Left hindlimb (tissue), 1 donor: ENCODE data around the gene PAFAH2.
"Not testable (repeated sequence)": the region's sequence is repeated elsewhere in the genome, so short reads cannot be mapped to it uniquely, and the experiment has no call there.

Experiments
- DNase-seq: peaks from one replicate; pipeline ENCODE4 v3.0.0-alpha.2; 2018

PAFAH2 gene

DNA sequence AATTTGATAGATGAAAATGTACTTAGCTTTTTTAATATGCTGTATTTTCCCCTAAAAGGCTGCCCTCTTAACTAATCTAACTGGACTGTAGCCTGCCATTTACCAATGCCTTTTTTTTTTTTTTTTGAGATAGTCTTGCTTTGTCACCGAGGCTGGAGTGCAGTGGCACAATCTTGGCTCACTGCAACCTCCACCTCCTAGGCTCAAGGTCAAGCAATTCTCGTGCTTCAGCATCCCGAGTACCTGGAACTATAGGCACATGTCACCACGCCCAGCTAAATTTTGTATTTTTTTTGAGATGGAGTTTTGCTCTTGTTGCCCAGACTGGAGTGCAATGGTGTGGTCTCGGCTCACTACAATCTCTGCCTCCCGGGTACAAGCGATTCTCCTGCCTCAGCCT, 18.7 kb downstream of the PAFAH2 start:
- DNase-seq = no peak

DNA sequence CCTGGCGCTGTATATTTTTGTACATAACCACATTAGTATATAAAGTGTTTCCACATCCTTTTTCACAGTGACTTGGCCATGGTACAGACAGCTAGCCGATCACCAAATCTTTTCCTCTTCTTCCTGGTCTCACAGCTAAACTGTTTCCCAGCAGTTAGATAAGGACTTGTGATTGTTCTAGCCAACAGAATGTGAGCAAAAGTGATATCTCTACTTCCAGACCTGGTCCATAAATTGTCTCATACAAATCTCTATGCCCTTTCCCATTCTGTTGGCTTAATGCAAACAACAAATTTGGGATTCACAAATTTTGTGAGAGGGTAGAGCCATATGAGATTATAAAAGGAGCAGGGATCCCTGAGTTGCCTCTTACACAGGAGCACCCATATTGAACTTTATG, 19.5 kb downstream of the PAFAH2 start:
- DNase-seq = no peak

DNA sequence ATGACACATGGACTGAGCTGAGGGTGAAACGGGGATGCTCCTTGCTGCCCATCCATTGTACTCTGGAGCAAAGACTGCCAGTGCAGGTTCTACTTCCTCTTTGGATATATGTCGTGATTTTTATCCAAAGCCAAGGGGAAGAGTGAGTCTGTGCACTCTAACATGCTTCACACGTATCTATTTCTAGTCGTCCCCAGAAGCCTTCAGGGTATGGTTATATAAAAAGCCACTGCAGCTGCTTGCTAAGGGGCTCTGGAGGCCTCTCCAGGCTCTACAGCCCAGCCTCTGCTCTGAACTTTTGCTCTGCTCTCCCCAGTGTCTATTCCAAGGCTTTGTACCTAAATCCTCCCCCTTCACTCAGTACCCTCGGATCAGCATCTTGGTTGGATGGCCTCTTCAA, 20.1 kb downstream of the PAFAH2 start:
- DNase-seq = no peak

DNA sequence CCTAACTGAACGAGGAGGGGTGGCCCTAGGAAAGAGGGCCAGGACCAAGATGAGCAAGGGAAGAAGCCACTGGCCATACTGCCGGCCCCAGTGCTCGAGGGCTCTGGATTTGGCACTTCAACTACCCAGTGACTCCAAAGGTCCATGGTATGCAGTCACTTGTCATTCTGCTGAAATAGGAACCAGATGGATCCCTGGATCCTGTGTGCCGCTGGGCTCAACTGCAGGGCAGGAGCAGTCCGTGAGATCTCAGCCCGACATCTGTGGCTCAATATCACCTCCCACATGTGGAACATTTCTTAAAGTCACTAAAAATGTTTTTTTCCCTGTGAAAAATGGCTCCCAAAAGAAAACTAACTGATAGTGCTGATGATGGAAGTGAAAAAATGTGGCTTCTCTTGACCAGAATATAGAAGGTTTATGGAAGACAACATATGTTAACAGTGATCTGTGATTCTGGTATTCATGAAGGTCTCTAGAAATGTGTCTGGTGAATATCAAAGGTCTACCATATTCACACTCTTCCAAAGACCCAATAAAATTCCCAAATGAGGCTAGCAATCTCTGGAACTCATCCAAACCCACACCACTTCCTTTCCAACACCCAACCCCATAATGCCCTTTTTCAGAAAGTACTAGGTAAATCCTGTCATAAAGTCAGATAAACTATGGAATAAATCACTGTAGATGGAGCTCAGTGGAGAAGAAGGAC, 24.1 kb downstream of the PAFAH2 start:
- DNase-seq = no peak

DNA sequence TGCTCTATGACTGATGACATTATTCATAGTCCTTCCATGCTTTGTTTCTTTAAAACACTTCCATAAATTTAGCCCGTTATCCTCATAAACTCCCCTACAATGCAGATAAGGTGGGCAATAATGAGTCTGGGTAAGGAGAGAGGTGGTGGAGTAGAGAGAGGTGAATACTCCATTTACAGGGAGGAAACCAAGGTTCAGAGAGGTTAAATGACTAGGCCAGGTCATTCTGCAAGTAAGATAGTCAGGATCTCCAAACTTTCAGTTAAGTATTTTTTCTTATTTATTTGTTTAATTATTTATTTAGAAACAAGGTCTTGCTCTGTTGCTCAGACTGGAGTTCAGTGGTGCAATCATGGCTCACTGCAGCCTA, 26.1 kb downstream of the PAFAH2 start:
- DNase-seq = no peak

DNA sequence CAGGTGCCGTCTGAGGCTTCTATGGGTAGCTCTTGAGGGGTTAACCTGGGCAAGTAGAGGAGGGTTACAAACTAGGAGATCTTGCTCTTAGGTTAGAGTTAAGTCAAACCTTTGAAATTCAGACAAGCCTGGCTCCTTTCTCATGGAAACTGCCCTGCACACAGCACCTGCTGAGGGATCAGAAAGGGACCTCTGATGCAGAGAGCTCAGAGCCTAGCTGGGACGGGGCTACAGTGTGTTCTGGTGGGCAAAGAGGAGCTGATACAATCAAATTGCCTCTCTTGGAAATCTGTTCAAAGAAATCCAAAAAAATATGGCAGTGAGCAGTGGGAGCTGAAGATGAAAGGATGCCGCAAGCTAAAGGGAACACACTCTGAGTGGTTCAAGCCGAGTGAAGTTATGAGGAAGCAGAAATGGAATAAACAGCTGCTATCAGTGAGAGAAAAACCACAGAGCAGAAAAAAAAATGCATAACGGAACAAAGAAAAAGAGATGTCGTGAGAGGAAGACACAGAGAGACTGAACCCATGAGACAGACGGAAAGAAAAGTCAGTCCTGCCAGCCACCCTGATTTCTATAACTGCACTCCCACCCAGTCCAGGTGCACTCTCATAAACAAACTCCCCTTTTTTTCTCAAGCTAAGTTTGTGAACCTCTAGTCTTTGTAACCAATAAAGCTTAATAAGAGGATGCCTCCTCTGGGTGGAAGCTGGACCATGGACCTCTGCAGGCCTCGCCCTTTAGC, 26.6 kb downstream of the PAFAH2 start:
- DNase-seq = no peak

DNA sequence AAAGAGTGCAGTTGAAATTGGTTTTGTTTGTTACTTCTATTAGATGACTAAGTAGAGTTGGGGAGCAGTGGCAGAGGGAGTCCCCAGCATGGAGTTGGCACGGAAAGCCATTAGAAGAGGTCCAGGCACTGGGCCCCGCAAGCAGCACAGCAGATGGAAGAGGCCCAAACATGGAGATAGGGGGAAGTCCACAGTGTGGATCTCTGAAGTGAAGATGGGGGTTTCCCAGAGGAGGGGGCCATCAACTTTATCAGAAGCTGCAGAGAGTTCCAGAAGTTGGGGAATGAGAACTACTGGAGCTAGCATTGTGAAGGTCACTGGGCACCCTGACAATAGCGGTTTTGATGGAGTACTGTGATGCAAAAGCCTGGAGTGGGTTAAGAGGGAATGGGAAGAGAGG, 30.6 kb downstream of the PAFAH2 start:
- DNase-seq = no peak

DNA sequence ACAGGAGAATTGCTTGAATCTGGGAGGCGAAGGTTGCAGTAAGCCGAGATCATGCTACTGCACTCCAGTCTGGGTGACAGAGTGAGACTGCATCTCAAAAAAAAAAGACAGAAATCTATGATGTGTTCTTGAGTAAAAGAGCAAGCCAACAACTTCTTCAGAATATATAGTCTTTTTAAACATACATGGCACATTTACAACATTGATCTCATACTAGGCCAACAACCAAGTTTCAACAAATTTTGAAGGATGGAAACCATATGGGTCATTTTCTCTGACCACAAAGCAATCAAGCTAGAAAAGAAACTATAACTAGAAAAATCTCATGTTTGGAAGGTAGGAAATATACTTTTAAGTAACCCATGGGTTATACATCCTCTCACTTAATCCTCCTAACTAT, 38.3 kb downstream of the PAFAH2 start:
- DNase-seq = no peak

DNA sequence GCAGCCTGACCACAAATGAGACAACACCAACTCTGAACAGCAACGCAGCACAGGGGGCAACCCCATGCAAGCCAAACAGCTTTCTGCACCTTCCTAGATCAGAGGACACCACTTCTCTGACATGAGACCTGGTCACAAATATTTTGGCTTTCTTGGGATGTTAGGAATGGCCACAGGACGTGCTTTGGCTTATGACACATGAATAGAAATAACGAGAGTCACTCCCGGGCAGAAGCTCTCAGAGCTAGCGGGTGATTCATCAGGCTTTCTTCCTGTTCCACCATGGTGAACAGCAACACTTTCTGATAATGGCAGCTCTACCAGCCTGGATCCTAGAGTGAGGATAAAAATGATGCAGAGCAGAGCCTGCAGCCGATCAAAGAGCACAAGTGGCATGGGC, 39.4 kb downstream of the PAFAH2 start:
- DNase-seq = no peak

DNA sequence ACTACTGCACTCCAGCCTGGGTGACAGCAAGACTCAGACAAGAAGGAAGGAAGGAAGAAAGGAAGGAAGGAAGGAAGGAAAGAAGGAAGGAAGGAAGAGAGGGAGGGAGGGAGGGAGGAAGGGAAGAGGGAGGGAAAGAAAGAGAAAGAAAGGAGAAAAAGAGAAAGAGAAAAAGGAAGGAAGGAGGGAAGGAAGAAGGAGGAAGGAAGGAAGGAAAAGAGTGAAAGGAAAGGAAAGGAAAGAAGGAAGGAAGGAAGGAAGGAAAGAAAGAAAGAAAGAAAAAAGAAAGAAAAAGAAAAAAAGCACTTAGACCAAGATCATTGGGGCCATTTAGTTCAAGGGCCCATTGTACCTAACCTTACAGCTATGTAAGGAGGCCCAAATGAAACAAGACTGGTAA, 42.3 kb downstream of the PAFAH2 start:
- DNase-seq = no peak

DNA sequence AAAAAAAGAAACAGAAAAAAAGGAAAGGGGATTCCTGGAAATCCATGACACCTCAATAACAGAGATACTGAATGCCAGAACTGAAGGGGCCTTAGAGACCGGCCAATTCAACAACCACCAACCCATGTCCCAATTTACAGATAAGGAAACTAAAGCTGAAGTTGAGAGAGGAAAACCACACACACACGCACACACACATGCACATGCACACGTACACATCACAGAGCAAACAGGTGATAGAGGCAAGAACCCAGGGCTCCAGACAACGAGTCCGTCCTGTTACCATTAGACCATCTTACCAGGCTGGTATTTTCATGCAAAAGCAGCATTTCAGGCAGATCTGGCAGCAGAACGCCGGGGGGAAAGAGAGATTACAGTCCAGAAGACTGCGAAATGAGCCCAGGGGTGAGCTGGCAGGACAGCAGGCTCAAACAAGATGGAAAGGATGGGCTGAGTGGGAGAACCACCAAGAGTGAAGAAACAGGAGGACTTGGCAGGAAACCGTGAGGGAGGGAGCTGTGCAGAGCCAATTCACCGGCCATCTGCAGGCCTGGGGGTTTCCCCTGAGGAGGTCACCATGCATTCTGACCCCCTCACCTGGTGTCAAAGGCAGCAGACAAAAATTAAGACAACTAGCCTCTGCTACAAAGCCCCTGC, 43.5 kb downstream of the PAFAH2 start:
- DNase-seq = peak; percentile 34

DNA sequence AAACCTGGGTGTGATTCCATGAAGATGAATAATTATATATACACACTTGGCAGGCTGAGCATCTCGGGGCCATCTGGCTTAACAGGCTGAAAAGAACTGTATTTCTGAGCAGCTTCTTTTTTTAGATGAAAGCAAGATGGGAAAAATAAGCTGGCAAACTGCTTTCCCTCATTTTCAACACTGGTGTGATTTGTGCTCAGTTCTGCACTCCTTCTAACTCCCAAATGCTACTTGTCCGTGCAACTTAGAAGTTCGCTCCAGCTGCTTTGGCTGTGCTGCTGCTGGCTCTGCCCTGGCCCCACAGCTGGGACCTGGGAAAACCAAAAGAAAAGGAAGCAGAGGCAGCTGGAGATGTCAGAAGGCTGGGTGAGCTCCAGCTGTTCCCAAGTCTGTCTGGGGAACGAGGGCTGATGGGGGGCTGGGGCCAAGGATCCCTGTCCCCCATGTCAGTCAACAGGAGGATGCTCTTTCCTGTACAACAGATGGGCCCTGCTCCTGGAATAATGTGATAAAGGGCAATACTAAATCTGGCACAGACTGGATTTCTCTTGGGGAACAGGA, 44.9 kb downstream of the PAFAH2 start:
- peak; percentile 93 for DNase-seq

DNA sequence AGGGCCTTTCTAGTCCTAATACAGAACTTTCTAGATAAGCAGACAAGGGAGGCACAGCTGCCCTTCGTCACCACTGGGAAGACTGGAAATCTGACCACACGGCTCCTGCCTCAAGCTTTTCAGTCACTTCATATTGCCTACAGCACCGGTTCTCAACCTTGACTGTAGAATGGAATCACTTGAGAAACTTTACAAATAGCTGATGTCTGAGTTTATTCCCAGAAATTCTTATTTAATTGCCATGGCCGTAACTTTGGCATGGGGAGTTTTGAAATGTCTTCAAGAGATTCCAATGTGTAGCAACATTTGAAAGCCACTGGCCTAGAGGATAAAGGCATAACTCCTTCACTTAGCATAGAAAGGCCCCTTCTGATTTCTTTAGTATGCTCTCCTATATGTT, 49.2 kb downstream of the PAFAH2 start:
- no peak for DNase-seq

DNA sequence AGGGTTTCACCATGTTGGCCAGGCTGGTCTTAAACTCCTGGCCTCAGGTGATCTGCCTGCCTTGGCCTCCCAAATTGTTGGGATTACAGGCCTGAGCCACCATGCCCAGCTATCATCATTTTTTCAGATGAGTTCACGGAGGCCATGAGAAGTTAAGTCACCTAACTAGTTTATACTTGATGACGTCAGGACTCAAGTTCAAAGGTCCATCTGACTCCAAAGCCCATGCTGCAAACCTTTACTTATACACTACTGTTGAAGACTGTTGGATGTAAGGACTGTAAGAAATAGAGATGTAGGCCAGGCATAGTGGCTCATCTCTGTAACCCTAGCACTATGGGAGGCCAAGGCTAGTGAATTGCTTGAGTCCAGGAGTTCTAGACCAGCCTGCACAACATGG, 50.8 kb downstream of the PAFAH2 start:
- DNase-seq = no peak

DNA sequence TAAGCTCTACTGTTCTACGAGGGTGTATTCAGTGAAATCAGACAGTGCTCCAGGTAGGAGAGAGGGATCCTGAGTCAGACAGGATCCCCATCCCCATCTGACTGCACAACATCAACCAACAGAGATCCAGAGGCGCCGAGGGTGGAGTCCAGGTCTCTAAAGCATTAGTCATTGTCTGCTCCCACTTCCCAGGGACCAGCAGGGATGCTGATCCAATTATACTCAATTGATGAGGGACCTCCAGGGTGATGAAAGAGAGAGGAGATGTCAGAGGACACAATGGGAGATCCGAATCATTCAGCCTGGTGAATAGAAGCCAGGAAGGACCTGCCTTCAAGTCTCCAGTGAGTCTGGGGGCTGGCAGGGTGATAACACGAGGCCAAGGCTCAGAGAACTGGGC, 52.1 kb downstream of the PAFAH2 start:
- DNase-seq = no peak

DNA sequence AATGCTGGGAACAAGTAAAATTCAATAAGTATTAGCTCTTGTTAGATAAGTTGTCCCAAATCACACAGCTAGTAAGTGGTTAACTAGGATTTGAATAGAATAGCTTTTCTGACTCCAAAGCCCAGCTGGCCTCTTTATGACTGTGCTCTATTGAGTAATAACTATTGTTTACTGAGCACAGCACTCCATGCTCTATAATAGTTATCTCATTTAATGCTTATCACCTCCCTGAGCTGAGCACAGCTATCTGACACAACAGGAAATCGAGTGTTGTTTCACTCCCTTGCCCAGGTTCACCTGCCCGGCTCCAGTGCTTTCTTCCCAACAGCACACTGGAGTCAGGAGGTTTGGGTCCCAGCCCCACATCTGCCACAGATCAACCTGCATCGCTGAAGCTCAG, 52.9 kb downstream of the PAFAH2 start:
- DNase-seq = no peak

DNA sequence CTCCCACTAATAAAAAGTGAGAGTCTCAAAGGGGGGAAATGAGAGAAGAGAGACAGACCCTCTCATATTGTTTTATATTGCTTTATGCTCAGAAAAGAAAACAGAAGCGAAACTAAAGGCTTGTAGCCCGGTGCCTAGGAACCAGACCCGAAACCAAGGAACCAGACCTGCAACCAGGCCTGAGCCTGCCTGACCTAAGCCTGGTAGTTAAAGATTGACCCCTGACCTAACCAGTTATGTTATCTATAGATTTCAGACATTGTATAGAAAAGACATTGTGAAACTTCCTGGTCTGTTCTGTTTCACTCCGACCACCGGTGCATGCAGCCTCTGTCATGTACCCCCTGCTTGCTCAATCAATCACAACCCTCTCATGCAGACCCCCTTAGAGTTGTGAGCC, 54.4 kb downstream of the PAFAH2 start:
- DNase-seq = not testable (repeated sequence)

DNA sequence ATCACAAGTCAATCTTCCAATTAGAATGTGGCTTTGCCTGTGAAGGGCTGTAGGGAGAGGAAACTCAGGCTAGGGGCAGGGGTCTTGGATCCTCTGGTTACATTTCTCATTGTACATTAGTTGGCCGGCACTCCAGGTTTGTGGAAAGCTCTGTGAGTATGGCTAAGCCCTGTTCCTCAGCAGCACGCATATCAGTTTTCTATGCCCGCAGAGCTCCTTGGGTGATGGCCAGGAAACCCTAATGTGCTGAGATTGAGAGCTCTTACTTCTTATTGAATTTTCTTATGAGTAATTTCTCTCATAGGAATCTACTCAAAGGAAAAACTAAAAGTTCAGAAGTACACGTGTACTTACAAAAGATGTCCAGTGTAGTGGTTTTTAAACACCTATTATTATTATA, 60.9 kb downstream of the PAFAH2 start:
- no peak for DNase-seq

DNA sequence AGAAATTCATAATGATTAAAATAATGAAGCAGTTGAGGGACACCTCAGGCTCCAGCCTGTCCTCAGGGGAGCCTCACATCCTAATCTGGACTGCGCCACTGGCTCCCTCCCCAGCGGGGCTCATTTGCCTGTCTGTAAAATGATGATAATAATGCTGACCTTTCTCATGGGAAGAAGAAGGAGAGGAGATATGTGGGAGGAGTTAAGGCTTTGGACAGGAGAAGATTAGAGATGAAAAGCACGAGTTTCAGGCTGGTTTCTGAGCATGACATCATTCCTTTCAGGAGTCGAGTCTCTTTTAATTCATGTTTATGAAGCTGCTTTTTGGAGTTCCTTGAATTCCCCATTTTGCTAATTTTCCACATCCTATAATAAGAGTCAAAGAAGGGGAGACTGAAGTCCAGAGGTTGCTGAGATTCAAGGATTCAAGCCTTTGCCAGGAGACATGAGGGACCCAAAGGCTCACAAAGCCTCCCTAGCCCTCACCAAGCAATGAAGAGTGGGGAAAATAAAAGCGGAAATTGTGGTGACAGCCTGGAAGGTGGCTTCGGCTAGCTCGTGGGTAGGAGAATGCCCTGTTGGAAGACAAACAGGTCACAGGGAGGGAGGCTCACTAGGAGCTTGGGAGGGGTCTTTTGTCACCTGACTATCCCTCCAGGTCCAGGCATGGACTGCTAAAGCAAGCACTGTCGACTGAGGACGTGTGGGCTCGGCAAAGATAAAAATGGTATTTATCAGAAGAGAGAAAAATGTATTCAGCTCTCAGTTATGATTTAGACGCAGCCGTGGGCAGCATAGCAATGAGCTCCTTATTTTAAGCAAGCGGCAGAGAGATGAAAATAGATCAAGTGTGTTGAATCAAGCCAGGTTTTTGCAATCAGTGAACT, 64.1 kb downstream of the PAFAH2 start:
- no peak for DNase-seq

DNA sequence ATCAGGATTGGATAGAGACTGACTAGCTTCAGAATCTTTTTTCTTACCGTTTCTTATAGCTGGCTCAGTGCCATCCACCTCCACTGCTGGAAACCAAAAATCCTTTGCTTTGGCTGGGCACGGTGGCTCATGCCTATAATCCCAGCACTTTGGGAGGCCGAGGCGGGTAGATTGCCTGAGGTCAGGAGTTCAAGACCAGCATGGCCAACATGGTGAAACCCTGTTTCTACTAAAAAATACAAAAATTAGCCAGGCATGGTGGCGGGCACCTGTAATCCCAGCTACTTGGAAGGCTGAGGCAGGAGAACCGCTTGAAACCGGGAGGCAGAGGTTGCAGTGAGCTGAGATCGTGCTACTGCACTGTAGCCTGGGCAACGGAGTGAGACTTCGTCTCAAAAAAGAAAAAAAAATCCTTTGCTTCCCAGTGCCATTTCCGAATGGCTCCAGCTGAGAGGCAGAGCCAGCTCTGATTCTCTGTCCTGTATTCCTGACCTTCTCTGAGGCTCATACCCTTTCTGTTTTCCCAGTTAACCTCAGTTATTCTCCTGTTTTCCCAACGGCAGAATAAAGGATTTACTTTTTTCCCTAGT, 65.0 kb downstream of the PAFAH2 start:
- DNase-seq = not testable (repeated sequence)

DNA sequence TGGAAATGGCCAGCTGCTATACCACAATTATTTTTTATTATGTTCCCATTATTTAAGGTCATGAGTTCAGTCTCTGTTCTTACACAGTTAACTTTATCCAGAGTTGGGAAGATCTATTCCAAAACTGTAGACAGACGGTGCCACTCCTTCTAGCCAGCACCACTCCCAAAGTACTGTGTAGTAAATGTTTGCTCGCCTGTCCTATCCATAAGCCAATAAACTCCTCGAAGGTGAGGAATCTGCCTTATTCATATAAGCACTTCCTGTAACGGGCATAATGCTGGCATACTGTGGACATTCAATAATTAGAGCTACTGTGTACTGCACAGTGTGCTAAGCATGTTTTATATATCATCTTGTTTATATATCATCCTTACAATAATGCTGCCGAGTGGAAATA, 65.5 kb downstream of the PAFAH2 start:
- DNase-seq = no peak

DNA sequence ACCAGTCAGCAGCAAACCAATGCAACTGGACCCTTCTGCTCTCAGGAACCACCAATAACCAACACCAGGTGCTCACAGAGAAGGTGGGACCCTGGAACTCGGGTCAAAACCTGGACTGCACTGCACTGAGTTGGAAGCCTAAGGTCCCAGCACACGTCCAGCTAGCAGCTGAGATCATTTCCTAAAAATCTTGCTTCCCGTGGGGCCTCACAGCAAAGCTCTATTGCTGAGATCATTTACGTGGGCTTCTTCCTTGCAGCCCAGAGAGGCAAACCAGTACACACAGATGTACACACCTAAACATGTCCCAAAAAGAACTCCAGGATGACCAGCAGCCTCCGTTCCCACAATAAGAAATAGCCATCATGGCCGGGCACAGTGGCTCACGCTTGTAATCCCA, 68.8 kb downstream of the PAFAH2 start:
- no peak for DNase-seq
